ENCODE data around the gene MAGEB5.
"Not testable (repeated sequence)": the region's sequence is repeated elsewhere in the genome, so short reads cannot be mapped to it uniquely, and the experiment has no call there.

Gene MAGEB5, protein sequence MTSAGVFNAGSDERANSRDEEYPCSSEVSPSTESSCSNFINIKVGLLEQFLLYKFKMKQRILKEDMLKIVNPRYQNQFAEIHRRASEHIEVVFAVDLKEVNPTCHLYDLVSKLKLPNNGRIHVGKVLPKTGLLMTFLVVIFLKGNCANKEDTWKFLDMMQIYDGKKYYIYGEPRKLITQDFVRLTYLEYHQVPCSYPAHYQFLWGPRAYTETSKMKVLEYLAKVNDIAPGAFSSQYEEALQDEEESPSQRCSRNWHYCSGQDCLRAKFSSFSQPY

DNA sequence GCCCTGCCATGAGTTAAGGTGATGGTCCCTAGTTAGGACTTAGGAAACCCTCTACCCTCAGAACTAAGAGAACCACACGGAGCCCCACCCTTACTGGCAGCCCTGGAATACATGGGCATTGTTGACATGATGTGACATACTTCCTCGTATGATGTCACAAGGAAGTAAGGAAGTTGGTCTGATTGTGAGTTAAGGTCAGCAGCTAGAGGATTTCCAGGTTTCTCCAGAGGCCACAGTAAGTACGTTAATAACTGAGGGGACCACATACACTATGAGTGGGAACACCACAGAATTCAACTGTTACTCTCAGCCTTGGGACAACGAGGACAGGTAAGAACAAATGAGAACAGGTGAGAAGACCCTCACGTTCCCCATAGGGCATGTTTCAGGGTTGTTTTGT, at the start of gene MAGEB5:
MAGEB5 (plus strand) TSS at position 301 of the 400 bp plus-strand sequence. CDS start 1,133 bp downstream, outside the sequence.
- DNase-seq: no peak

DNA sequence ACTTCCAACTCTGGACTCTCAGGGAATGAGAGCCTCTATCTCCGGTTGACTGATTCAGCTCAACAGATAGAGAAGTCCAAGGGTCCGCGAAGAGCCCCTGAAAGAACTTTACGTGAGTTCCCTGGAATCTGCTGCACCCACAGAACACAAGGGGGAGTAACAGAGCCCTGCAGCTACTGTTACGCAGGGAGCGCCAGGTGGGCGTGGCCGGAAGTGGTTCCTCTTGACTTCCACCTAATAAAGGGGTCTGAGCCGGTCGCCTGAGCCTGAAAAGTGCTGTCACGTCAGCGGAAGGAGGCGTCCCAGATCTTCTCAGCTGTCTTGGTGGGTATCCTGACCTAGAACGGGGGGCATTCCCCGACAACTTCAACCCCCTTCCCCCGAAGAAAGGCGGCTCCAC, 23.8 kb upstream of the MAGEB5 start, which contains the start of gene MAGEB6:
MAGEB6 (plus strand) TSS at position 237 of the 400 bp plus-strand sequence. CDS start 1,407 bp downstream, outside the sequence.
- DNase-seq: no peak

DNA sequence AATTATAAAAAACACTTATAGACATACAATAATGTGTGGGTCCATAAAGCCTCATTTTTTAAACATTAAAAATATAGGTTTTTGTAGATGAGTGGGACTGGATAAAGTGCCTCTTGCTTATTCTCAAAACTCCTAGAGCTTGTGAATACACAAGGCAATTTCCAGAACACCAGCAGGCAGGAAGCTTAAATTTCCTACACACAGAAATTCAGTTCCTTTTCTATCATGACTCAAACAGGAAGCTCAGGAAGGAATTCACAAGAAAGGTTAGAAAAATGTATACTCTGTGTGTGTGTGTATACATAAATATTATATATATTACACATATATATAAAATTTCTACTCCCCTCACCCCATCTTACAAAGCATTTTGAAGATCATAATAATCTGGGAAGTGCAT, 12.4 kb upstream of the MAGEB5 start:
- DNase-seq: no peak

DNA sequence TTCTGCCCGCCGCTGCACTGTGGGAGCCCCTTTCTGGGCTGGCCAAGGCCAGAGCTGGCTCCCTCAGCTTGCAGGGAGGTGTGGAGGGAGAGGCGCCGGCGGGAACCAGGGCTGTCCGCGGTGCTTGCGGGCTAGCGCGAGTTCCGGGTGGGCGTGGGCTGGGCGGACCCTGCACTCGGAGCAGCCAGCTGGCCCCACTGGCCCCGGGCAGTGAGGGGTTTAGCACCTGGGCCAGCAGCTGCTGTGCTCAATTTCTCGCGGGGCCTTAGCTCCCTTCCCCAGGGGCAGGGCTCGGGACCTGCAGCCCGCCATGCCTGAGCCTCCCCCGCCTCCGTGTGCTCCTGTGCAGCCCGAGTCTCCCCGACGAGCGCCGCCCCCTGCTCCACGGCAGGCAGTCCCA, 11.3 kb upstream of the MAGEB5 start:
- not testable (repeated sequence) for DNase-seq

DNA sequence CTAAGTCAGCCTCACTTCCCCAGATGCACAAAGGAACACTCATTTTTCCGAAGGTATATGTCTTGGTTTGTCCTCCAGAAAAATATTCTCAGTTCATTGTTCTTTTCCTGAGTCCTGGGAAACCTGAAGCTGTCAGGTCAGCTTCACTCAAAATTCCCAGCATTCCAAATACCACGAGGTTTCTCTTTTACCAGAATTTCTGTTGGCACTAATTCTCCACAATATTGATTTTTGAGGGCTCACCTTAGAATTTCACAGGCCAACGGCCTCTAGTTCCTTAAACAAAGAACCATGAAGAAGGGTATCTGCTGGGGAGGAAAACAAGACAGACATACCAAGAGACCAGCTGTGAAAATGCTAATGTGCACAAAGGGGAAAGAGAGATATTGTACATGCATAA, 8.0 kb upstream of the MAGEB5 start:
- no peak for DNase-seq

DNA sequence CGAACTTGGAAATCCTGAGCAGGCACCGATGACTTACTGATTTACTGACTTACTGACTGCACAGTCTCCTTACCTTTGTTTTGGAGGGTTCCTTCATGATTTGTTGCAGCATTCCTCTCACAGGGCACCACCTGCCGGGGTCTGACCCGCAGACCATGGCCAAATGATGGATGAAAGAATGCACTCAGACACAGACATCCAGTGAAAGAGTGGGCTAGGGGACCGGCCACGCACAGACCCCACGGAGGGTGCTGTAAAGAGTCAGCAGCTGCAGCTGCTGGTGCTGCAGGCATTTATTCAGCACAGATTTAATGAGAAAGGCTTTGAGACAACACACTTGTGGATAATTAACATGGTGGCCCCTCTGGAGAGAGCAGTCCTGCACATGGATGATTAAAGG, 3.4 kb downstream of the MAGEB5 start:
- DNase-seq: no peak

DNA sequence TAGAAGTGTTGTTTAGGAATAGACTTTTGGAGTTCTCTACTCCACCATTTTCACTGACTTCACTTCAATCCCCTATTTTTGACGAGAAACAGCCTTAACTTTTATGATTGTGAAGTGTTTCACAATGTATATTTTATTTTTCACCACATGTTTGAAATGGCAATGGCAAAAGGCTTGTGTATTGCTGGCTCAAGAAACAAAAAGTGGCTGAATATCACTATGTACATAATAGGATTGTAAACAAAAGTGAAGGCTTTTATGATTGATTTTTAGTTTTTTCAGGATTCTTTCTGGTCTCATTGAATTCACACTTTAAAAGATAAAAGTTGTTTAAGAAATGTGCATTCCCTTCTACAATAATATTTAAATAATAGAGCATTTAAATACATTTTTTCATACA, 18.2 kb downstream of the MAGEB5 start:
- no peak for DNase-seq

DNA sequence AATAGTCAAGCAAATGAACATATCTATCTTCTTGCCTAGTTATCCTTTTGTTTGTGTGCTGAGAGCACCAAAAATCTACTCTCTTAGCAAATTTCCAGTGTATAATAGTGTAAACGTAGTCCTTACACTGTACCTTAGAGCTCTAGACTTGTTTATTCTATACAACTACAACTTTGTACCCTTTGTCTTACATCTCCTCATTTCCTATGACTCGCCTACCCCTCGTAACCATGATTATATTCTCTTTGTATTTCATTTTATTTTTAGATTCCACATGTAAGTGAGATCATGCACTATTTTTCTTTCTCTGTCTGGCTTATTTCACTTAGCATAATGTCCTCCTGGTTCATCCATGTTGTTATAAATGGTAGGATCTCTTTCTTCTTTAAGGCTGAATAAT, 37.6 kb downstream of the MAGEB5 start:
- DNase-seq: no peak

DNA sequence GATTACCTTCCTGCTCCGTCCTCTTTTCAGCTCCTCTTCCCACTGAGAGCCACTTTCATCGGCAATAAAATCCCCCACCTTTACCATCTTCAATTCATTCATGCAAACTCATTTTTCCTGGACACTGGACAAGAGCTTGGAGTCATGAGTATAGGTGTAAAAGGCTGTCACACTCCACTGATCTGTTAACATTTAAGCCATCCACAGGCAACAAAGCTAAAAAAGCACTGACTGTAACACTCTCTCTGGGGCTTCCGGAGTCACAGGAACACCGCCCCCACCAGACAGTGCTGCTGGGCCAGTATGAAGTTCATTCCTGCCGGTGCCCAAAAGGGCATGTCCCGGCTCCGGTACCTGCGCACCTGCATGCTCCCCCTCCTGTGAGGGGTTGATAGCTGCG, 38.5 kb downstream of the MAGEB5 start:
- no peak for DNase-seq

DNA sequence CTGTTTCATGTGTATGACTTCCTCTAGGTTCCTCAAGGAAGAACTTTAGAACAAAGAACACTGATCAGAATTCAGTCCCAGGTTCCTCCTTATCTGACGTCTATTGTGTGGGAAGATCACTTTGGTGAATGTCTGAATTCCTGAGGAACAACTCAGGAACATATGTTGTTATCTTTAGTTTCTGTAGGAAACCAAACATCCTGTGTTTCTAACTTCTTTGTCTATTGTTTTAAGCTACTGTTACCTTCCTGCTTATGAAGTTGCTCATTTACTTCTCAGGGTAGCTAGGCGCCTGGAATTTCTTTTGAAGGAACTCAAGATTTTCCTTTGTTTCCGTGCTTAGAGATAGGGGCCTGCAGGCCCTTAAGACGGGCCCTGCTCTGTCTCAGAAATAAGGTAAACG, 46.2 kb downstream of the MAGEB5 start:
- no peak for DNase-seq

Data from activated CD8-positive, alpha-beta memory T cell treated with anti-CD3 and anti-CD28 coated beads, Interleukin-2, amount 50 U/mL, for 4 hours (primary cell).